Skeletal muscle cell (primary cell): ENCODE measurements around the gene DEDD2.
A peak's percentile ranks its signal among the peaks of the same experiment; 100 is the strongest.
"Not testable (repeated sequence)": the region's sequence is repeated elsewhere in the genome, so short reads cannot be mapped to it uniquely, and the experiment has no call there.

Experiments used
- DNase-seq: peaks from one replicate; pipeline ENCODE4 v3.0.0-alpha.2; 2010; ENCODE audit warnings: low read depth
- H3K4me3 ChIP-seq: 2 replicates; pipeline ENCODE4 v1.5.1; 2011; ENCODE audit warnings: low read depth, mild to moderate bottlenecking, control low read depth, low read length, moderate library complexity

The DEDD2 gene, protein sequence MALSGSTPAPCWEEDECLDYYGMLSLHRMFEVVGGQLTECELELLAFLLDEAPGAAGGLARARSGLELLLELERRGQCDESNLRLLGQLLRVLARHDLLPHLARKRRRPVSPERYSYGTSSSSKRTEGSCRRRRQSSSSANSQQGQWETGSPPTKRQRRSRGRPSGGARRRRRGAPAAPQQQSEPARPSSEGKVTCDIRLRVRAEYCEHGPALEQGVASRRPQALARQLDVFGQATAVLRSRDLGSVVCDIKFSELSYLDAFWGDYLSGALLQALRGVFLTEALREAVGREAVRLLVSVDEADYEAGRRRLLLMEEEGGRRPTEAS

DNA sequence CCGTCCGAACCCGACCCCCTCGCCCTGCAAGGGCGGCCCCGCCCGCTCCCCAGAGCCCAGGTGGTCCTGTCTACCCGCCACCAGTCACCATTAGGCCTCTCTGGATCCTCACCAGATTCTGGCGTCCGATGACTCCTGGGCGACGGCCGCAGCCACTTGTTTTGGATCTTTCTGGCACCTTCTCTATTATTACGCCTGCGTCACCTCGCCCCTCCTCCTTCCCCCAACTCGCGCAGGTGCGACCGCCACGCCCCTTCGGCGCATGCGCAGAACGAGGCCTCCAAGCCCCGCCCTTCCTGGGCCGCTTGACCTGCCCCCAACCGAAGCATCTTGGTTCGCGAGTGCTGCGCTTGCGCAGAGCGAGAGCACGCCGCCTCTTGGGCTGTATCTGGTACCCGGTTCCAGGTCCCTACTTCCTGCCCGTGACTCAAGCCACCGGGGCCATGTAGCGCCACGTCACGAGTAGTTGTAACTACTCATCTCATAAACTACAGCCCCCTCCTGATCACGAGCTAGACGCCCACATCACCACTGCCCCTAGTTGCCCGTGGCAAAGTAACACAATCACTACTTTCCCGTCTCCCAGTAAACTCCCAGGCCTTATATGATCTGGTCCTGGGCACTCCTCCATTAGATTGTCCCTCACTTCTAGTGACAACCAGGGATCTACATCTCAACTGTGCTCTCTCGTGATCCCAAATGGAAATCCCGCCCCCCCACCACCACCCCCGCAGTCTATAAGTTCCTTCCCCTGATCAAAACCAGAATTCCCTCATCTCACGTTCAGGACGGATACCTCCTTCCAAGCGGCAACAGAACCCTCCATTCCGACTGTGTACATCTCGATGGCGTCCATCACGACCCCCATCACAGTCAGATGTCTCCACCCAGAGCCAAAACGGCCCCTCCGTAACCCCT lies at the start of gene DEDD2:
DEDD2 (minus strand) TSS at position 158 of the 918 bp plus-strand sequence. CDS start 670 bp downstream, outside the sequence.
- H3K4me3 ChIP-seq = peak within 1 kb of the TSS; percentile 92

DNA sequence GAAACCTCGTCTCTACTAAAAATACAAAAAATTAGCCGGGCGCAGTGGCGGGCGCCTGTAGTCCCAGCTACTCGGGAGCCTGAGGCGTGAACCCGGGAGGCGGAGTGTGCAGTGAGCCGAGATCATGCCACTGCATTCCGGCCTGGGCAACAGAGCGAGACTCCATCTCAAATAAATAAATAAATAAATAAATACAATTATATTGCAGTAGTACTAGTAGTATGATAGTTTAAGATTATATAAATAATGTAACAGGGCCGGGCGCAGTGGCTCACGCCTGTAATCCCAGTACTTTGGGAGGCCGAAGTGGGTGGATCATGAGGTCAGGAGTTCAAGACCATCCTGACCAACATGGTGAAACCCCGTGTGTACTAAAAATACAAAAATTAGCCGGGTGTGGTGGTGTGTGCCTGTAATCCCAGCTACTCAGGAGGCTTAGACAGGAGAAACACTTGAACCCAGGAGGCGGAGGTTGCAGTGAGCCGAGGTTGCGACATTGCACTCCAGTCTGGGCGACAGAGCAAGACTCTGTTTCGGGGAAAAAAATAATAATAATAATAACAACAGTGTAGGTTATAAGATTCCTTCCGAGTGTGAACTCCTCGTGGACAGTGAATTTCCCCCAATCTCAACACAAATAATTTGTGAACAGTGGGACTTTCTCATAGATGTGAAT lies 49.6 kb upstream of the DEDD2 start:
- DNase-seq, H3K4me3 ChIP-seq: not testable (repeated sequence)

More for the DNA sequence above, at the start of gene DEDD2:
- DNase-seq = peak; percentile 93

DNA sequence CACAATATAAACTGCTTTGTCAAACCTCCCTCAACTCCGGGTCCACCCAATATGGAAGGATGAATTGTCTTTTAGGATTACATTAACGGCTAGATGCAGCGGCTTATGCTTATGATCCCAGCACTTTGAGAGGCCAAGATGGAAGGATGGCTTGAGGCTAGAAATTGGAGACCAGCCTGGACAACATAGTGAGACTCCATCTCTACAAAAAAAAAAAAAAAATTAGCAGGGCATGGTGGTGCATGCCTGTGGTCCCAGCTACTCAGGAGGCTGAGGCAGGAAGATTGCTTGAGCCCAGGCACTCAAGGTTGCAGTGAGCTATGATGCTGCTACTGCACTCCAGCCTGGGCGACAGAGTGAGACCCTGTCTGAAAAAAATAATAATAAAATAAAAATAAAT lies 48.6 kb upstream of the DEDD2 start:
- not testable (repeated sequence) for H3K4me3 ChIP-seq, DNase-seq

DNA sequence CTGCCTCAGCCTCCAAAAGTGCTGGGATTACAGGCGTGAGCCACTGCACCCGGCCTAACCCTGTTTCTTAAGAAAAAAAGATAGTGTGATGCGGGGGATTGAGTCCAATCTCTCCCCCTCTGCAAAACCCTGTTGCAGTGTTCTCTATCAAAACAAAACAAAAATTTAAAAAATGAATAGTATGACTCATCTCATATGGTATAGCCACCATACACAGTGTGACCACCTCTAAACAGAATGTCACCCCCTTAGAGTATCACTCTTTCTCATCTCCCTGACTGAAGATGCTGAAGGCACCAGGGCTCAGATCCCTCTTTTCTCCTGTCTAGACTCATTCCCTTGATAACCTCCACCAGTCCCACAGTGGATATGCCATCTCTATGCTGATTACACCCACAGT lies 44.3 kb upstream of the DEDD2 start:
- no peak overlapping the region for H3K4me3 ChIP-seq
- DNase-seq = no peak

DNA sequence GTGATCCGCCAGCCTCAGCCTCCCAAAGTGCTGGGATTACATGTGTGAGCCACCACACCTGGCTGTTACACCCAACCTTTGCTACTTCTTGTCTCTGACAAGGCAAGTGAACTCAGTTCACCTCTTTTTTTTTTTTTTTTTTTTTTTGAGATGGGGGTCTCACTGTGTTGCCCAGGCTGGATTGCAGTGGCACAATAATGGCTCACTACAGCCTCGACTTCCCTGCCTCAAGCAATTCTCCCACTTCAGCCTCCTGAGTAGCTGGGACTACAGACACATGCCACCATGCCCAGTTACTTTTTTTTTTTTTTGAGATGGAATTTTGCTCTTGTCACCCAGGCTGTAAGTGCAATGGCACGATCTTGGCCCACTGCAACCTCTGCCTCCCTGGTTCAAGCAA lies 40.4 kb upstream of the DEDD2 start:
- DNase-seq, H3K4me3 ChIP-seq: not testable (repeated sequence)

DNA sequence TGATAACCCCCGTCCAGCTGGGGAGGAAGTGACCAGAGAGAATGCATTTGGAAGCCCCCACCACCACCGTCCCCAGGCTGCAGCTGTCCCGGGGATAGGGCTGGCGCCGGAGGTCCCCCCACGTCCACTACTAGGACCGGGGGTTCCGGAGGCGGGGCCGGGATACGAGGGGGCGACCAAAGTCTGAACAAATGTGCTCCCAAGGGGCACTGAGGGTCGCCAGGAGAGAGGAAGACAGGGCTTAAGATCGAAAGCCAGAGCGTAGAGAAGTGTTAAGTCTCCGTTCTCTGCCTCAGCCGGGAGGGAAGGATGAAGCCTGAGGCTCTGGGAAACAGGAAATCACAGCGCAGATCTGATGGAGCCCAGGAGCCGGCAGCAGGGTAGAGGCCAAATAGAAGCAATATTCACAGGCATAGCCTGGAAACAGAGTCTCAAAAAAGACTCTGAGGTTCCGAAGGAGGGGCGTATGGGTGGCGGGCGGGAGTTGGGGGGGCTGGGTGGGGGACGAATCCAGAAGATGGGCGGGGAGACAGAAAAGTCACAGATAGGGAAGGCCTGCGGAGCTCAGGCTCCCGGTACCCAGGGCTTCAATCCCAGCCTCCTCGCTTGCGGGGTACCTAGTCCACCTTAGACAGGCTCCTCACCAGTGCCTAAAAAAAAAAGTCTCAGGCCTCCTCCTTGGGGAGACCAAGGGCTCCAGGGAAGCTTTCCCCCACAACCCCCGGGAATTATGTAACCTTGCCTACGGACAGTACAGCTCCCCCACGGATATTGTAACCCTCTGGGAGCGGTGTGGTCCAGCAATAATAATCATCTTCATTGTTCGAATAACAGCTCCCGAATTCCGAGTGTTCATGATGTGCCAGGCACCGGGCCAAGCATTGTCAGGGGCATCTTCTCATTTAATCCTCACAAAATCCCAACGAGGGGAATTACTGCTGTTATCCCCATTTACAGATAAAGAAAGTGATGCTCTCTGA lies 38.6 kb upstream of the DEDD2 start:
- no peak for DNase-seq
- H3K4me3 ChIP-seq = peak overlapping the region; percentile 99

DNA sequence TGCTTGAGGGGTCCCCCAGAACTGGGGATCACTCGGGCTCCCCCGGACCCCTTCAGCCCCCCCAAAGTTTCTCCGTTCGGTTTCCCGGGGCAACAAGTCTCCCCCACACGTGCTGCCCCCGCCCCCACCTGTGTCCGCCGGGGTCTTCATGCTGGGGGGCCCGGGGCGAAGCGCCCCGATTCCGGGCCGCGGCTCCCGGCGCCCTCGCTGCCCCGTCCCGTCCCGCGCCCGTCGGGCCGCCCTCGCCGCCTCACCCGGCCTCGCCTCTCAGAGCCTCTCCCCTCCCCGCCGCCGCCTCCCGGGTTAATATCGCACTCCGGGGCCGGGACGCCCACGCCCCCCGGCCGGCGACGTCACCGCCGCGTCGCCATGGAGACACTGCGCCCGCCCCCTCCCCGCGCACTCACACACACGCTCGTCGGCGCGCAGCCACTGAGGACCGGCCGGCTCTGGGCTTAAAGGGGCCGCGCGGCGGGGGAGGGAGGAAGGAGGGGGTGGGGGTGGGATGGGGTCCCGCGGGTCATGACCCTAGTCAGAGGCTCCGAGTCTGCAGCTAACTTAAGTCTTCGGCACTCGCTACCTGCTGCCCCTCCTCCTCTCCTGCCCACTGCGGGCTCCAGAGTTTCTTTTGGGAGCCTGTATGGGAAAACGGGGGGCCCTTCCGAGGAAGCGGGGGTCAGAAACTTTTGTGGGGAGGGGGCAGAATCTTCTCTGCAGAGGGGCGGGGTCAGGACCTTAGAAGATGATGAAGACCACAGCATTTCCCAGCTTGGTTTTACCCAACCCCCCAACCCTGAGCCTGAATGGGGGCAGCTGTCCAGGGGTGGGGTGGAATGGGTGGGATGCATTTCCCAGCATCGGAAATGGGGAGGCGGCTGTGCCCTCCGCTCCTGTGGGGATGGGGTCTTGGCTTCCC lies 37.6 kb upstream of the DEDD2 start, which contains the start of gene ERF:
ERF (minus strand) TSS at position 279 of the 916 bp plus-strand sequence; CDS start at position 150, 129 bp downstream.
- peak; percentile 63 for DNase-seq
- peak within 1 kb of the TSS; percentile 99 for H3K4me3 ChIP-seq

DNA sequence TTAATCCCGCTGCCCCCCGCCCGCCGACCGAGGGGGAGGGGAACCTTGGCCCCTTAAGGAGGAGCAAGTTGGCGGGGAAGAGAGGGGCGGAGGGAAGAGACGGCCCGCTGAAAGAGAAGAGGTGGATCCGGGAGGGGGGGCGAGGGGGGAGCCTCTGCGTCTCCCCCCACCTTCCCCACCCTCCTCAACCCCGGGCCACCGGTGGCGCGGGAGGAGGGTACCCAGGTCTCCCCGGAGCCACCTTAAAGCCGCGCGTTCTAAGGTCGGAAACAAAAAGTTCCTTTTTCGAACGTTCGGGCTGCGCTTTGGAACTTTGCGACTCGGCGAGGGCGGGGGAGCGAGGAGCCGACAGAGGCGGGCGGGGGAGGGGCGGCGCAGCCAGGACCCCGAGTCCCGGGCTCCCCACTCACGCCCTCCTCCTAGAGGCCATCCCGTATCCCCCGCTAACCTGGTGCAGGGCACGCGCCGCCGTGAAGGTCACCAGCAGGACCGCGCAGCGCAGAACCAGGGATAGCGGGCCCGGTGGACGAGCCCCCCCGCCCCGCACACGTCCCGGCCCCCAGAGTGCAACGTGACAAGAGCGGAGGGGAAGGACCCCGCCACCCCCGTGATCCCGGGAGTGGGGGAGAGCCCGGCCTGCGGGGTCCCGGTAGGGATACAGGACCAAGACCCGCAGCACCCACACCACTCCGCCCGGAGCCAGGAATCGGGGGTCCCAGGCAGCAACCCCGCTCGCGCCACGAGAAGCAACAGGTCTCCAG lies 36.8 kb upstream of the DEDD2 start:
- DNase-seq = no peak
- peak overlapping the region; percentile 99 for H3K4me3 ChIP-seq

DNA sequence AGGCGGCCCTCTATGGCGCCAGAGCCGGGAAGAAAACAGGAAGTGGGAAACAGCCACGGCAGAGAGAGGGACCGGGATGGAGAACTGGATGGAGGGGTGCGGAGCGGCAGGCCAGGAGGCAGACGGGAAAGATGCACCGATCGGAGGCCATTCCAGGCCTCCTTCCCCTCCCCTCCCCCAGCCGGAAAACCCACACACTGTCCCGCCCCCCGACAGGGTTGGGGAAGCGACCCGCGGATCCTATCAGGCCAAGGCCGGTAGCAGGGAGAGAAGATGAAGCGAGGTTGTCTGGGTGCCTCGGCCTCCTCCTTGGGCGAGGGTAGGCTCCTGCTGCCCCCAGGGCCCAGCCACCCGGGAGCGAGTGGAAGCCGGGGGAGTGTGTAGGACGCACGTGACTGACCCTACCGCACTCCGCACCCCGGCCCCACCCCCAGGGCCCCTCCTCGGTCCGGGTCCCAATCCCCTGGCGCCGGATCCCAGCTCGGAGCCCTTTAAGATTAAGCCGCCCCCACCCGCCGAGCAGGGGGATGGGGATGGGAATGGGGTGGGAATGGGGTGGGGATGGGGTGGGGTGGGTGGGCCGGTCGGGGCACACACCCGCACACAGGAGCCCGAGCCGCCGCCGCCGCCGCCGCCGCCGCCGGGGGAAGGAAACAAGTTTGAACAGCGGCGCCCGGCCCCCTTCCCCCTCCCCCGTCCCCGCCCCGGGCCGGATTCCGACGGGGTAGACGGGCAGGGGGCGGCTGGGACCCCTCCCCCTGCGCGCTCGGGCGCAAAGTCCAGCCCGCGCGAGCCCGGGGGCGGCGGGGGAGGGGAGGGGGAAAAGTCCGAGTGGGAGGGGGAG lies 36.0 kb upstream of the DEDD2 start:
- H3K4me3 ChIP-seq = peak overlapping the region; percentile 99
- DNase-seq = no peak

DNA sequence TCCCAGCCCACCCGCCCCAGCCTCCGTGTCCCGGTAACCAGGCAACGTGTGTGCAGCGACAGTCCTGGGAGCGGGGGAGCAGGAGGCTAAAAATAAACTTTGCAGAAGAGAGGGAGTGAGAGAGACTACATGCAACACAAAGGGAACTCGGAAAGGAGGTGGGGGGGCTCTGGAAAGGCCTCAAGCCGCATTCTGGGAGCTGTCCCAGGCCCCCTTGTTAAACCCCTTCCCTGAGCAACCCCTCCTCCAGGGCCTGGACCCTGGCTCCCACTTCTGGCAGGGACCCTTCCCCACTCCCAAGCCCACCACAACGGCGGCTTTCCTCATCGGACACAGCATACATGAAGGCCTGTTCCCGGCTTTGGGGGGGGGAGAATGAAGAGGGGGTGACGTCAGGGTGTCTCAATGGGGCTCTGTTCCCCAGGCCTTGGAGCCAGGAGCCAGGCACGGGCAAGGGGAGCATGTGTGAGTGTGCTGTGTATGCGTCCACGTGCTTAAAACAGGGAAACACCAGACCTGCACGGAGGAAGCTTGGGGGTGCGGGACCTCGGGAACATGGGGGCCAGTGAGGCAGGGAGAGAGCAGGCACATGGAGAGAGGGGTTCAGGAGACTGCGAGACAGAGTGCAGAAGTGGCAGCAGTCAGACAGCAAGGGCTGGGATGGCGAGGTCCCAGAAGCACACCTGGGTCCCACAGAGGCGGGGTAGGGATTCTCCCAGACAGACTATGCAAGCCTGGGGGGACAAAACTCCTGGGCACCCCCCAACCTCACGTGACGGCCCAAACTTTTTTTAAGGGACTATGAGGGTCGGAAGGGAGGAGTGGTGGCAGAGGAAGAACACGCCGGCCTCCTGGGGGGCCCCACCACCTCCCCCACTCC lies 35.1 kb upstream of the DEDD2 start:
- H3K4me3 ChIP-seq = peak overlapping the region; percentile 99
- DNase-seq = no peak

DNA sequence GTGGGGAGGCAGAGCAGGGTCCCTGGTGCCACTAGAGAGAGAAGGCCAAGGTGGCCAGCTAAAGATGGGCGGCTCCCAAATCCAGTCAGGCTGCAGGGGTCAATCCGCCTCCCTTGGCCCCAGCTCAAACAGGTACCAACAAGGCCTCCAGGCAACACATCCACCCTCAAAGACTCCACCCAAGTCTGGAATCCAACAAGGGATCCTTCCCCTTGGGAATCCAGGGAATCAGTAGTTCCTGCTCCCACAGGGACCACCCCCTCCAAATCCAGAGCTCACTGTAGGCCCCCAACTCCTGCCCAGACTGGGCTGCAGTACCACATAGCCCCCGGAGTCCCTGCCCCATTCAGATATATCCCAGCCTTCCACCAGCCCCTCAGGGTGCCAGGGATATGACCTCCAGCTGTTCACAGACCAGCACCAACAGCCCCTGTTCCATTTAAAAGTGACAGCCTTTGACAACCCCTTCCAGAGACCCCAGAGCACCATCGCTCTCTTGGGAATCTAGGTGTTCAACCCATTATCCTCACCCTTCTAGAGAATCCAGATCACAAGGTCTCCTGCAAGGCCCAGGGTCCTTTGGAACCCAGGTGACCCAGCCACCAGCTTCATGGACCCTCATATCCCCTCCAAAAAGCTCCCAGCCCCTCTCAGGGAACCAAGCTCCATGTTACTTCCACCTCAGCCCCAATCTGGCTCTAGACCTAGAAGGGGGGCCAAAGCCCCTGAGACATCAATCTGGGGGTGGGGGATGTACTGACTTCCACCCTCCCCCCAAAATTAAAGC lies 34.3 kb upstream of the DEDD2 start:
- peak overlapping the region; percentile 99 for H3K4me3 ChIP-seq

DNA sequence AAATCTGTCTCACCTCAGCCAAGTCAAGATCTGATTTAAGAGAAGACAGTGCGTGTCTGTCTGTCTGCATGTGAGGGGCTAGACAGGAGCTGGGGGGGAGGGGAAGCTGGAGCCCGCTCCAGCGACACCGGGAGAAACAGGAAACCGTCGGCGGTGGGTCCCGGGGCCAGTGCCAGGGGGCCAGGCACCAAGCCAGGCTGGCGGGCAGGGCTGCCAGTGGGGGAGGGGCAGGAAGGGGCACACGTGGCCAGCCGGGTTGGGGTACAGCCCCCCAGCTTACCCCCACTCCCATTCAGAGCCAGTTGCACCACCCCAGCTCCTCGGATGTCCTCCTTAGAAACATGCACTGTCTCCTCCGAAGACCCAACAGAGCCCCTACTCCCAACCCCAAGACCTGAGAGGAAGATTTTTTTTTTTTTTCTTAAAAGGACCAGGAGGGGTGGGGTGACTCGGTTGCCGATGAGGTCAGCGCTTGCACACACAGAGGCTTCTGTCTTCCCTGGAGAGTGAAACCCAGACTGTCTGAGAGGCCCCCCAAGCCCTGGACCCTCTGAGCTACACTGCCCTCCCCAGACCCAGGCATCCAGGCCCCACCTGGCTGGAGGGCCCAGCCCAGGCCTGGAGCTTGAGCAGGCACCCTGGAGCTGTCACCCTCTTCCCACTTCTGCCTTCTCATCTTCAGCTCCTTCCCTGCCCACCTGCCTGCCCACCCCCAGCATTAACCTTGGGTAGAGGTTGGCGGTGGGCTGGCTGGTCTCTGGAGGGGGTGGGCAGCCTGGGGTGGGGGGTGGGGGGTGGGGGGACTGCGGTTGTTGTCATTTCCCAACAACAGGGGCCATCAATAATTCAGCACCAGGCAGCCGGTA lies 33.4 kb upstream of the DEDD2 start:
- H3K4me3 ChIP-seq = peak overlapping the region; percentile 99
- no peak for DNase-seq

More for the DNA sequence above, 34.3 kb upstream of the DEDD2 start:
- DNase-seq = no peak

DNA sequence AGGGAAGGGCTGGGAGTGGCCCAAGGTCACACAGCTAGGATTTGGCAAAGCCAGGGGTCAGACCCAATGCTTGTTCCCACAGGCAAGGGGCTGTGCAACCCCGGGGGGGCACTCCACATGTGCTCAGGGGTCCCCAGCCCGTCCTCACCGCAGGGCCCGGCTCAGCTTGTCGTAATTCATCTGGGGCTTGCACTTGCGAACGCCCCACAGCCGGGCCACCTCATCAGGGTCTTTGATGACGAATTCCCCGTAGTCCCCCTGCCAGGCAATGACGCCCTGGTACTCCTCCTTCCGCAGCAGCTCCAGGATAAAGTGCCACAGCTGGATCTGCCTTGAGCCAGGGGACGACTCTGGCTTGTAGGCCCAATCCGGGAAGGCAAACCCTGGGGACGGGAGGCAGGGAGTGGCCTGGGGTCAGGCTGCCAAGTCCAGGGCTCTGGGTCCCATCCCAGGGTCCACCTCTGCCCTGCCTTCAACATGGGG lies 32.7 kb upstream of the DEDD2 start:
- no peak overlapping the region for H3K4me3 ChIP-seq
- DNase-seq = no peak
